Neural crest cell (in vitro differentiated cells): ENCODE data around the gene SORBS1. TPM values are rescaled to one million over a fixed set of nuclear protein-coding genes. Genes with fewer than 3 reads are reported as not detected.

Source experiments
- DNase-seq: peaks from one replicate; pipeline ENCODE4 v3.0.0; 2021; ENCODE audit warnings: low read depth, mixed read lengths, low spot score
- H3K27ac Mint-ChIP-seq: one replicate; pipeline ENCODE4 v1.8.0; 2021; ENCODE audit warnings: mild to moderate bottlenecking, mixed read lengths; ENCODE audit not compliant: unreplicated experiment
- H3K27me3 Mint-ChIP-seq: 2 replicates; pipeline ENCODE4 v1.8.0; 2021; ENCODE audit warnings: low read depth, mild to moderate bottlenecking, mixed read lengths
- H3K36me3 Mint-ChIP-seq: 2 replicates; pipeline ENCODE4 v1.8.0; 2021; ENCODE audit warnings: low read depth, mild to moderate bottlenecking, mixed read lengths
- H3K4me1 Mint-ChIP-seq: 2 replicates; pipeline ENCODE4 v1.8.0; 2021; ENCODE audit warnings: mixed read lengths
- H3K4me3 Mint-ChIP-seq: one replicate; pipeline ENCODE4 v1.8.0; 2021; ENCODE audit warnings: mild to moderate bottlenecking, mixed read lengths
- H3K9me3 Mint-ChIP-seq: 2 replicates; pipeline ENCODE4 v1.8.0; 2021; ENCODE audit warnings: mixed read lengths
- total RNA-seq: library from RNA; stranded (reverse); gene quantifications from 2 replicates; pipeline ENCODE4 v1.2.1, GENCODE V29; 2021
- TF ChIP-seq, protein P1 (sequence below): fragments of 200-600 bp; sonication (generic); conservative IDR thresholded peaks from 2 replicates; pipeline ENCODE4 v1.5.0; 2021; ENCODE audit warnings: antibody characterized with exemption, mild to moderate bottlenecking

Gene SORBS1
- total RNA-seq, 1 donor from 2014 or later, result 15.3 TPM

GRCh38 chr10:95278061-95278988, 282.8 kb downstream of the SORBS1 start:
- TF ChIP-seq, protein P1, sequence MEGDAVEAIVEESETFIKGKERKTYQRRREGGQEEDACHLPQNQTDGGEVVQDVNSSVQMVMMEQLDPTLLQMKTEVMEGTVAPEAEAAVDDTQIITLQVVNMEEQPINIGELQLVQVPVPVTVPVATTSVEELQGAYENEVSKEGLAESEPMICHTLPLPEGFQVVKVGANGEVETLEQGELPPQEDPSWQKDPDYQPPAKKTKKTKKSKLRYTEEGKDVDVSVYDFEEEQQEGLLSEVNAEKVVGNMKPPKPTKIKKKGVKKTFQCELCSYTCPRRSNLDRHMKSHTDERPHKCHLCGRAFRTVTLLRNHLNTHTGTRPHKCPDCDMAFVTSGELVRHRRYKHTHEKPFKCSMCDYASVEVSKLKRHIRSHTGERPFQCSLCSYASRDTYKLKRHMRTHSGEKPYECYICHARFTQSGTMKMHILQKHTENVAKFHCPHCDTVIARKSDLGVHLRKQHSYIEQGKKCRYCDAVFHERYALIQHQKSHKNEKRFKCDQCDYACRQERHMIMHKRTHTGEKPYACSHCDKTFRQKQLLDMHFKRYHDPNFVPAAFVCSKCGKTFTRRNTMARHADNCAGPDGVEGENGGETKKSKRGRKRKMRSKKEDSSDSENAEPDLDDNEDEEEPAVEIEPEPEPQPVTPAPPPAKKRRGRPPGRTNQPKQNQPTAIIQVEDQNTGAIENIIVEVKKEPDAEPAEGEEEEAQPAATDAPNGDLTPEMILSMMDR, result no peak
- Mint-ChIP-seq H3K9me3 (no peaks in the 10 kb centered on the region), H3K27ac (no peak overlapping the region), H3K4me1 (peaks cover 10% of the 10 kb centered on the region), H3K4me3 (no peak overlapping the region), H3K27me3 (no peaks in the 10 kb centered on the region), H3K36me3 (no peaks in the 10 kb centered on the region)
- no peak for DNase-seq

GRCh38 chr10:95277614-95278013, 283.6 kb downstream of the SORBS1 start:
- Mint-ChIP-seq H3K27ac (no peak overlapping the region), H3K27me3 (no peaks in the 10 kb centered on the region), H3K36me3 (no peaks in the 10 kb centered on the region), H3K4me3 (no peak overlapping the region), H3K4me1 (peaks cover 10% of the 10 kb centered on the region), H3K9me3 (no peaks in the 10 kb centered on the region)
- DNase-seq, result no peak
- TF ChIP-seq, protein P1, result no peak

GRCh38 chr10:95277201-95277570, 284.0 kb downstream of the SORBS1 start:
- DNase-seq, result no peak
- H3K4me1 Mint-ChIP-seq, result peaks cover 10% of the 10 kb centered on the region
- H3K9me3 Mint-ChIP-seq, result no peaks in the 10 kb centered on the region
- H3K36me3 Mint-ChIP-seq, result no peaks in the 10 kb centered on the region
- TF ChIP-seq, protein P1, result no peak
- H3K27ac Mint-ChIP-seq, result no peak overlapping the region
- H3K27me3 Mint-ChIP-seq, result no peaks in the 10 kb centered on the region
- H3K4me3 Mint-ChIP-seq, result no peak overlapping the region

- Mint-ChIP-seq H3K36me3 (no peaks in the 10 kb centered on the region), H3K4me3 (no peak overlapping the region), H3K27ac (no peak overlapping the region), H3K27me3 (no peaks in the 10 kb centered on the region), H3K4me1 (peaks cover 10% of the 10 kb centered on the region), H3K9me3 (no peaks in the 10 kb centered on the region)
- TF ChIP-seq, protein P1, result no peak
- no peak for DNase-seq
Measured at GRCh38 chr10:95276367-95277200, 284.6 kb downstream of the SORBS1 start.

DNA sequence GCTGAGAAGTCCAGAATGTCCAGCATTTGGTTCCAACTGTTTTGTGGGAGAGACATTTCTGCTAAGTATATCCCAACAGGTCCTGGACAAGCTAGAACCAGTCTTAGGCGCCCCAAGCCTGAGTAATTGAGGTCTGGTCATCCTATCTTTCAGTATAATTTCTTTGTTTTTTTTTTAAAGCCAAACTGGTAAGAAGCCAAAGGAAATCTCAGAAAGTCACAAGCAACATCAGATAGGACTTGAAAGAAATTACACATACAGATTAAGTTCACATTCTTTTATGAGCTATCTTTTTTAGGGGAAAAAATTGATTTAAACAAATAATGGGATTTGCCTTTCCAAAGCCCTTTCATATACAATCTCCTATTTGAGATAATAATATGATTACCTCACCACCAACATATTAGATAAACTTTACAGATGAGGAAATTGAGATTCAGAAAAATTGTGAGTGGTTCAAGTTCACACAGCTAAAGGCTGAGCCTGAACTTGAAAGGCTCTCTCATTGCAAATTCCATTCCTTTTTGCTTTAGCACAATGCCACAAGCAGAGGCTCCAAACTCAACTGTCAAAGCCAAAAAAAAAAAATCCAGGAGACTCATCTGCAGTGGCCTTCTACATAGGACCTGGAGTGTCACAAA, 285.3 kb downstream of the SORBS1 start:
- peaks cover 10% of the 10 kb centered on the region for H3K4me1 Mint-ChIP-seq

More for the DNA sequence above, 285.3 kb downstream of the SORBS1 start:
- DNase-seq, result no peak
- no peaks in the 10 kb centered on the region for H3K9me3 Mint-ChIP-seq
- H3K36me3 Mint-ChIP-seq, result no peaks in the 10 kb centered on the region
- no peaks in the 10 kb centered on the region for H3K27me3 Mint-ChIP-seq
- TF ChIP-seq, protein P1, result no peak
- H3K4me3 Mint-ChIP-seq, result no peak overlapping the region
- H3K27ac Mint-ChIP-seq, result no peak overlapping the region
